Measurements from ENCODE around the gene SFRP5.

The SFRP5 gene

DNA sequence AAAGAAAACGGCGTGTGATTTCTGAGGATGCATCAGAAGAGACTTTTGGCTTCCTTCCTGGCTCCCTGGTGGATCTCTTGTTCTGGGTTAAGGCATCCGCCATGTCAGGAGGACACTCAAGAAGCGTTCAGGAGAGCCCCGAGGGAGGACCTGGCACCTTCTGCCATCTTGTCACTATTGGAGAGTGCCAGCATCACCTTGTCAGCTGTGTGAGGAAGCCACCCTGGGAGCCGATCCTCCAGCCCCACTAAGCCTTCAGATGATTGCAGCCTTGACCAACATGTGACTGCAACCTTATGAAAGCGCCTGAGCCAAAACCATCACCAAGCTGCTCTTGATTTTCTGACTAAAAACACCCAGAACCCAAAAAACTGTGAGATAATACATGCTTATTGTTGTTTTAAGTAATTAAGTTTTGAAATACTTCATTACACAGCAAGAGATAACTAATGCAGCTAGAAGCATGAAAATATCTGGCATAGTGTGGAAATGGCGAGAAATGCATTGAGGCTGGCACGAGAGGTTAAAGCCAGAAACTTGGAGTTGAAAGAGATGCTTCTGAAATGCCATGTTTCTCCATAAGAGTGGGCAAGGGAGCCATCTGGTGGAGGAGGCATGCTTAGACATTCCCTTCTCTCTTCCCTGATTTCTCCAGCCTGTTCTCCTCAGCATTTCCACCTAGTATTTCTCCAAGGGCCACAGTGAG is 40.3 kb downstream of the SFRP5 start:
- Mint-ChIP-seq H3K4me1 (peaks cover 4% of the 10 kb centered on the region), H3K27ac (no peak overlapping the region)
- DNase-seq, result peak; percentile 71

DNA sequence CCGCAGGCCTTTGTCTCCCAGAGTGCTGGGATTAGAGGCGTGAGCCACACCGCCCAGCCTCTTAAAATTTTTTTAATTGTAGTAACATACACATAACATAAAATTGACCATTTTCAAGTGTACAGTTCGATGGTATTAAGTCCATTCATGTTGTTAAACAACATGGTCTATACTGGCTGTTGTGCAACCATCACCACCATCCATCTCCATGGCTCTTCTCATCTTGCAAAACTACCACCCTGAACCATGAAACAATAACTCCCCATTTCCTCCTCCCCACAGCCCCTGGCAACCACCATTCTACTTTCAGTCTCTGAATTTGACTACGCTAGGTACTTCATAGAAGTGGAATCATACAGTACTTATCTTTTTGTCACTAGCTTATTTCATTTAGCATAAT is 42.8 kb downstream of the SFRP5 start:
- Mint-ChIP-seq H3K4me3 (no peak overlapping the region), H3K27me3 (ENCODE audit: low read depth, poor library complexity) (peaks cover 19% of the 10 kb centered on the region), H3K27ac (no peak overlapping the region), H3K4me1 (peaks cover 22% of the 10 kb centered on the region), H3K36me3 (ENCODE audit: low read depth) (peaks cover 5% of the 10 kb centered on the region), H3K9me3 (peaks cover 16% of the 10 kb centered on the region)
- DNase-seq, result no peak
- TF ChIP-seq, protein P1, sequence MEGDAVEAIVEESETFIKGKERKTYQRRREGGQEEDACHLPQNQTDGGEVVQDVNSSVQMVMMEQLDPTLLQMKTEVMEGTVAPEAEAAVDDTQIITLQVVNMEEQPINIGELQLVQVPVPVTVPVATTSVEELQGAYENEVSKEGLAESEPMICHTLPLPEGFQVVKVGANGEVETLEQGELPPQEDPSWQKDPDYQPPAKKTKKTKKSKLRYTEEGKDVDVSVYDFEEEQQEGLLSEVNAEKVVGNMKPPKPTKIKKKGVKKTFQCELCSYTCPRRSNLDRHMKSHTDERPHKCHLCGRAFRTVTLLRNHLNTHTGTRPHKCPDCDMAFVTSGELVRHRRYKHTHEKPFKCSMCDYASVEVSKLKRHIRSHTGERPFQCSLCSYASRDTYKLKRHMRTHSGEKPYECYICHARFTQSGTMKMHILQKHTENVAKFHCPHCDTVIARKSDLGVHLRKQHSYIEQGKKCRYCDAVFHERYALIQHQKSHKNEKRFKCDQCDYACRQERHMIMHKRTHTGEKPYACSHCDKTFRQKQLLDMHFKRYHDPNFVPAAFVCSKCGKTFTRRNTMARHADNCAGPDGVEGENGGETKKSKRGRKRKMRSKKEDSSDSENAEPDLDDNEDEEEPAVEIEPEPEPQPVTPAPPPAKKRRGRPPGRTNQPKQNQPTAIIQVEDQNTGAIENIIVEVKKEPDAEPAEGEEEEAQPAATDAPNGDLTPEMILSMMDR (IDR thresholded peaks at IDR 0.05), result no peak

More for the DNA sequence above, 40.3 kb downstream of the SFRP5 start:
- TF ChIP-seq, protein P1 (IDR thresholded peaks at IDR 0.05), result peak; percentile 89
- Mint-ChIP-seq H3K36me3 (ENCODE audit: low read depth) (peaks cover 11% of the 10 kb centered on the region), H3K9me3 (peaks cover 21% of the 10 kb centered on the region), H3K27me3 (ENCODE audit: low read depth, poor library complexity) (peaks cover 28% of the 10 kb centered on the region), H3K4me3 (no peak overlapping the region)

DNA sequence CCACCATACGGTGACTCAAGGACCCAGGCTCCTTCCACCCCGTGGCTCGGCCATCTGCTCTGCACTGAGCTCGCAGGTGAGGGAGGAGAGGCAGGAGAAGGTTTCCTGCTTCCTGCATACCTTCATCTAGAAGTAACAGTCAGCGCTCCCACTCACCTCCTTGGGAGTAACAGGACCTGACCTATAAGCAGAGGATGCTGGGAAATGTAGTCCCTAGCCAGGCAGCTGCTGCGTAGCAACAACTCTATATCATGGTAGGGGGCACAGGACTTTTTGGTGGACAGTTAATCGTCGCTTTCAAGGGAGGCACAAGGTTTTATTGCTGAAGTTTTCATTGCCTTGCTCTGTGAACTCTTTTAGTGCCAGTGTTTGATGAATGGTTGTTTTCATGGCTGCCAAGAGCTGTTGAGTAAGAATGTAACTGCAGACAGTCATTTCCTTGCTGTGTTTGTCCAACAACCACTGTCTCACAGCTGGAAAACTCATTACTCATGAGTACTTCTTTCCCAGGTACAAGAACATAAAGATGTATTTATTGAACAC is 45.1 kb downstream of the SFRP5 start:
- Mint-ChIP-seq H3K9me3 (peaks cover 16% of the 10 kb centered on the region), H3K27ac (peak overlapping the region; percentile 48), H3K36me3 (ENCODE audit: low read depth) (peaks cover 12% of the 10 kb centered on the region), H3K27me3 (ENCODE audit: low read depth, poor library complexity) (peaks cover 13% of the 10 kb centered on the region), H3K4me3 (peak overlapping the region; percentile 66), H3K4me1 (peaks cover 28% of the 10 kb centered on the region)
- peak; percentile 39 for DNase-seq
- TF ChIP-seq, protein P1 (IDR thresholded peaks at IDR 0.05), result no peak

DNA sequence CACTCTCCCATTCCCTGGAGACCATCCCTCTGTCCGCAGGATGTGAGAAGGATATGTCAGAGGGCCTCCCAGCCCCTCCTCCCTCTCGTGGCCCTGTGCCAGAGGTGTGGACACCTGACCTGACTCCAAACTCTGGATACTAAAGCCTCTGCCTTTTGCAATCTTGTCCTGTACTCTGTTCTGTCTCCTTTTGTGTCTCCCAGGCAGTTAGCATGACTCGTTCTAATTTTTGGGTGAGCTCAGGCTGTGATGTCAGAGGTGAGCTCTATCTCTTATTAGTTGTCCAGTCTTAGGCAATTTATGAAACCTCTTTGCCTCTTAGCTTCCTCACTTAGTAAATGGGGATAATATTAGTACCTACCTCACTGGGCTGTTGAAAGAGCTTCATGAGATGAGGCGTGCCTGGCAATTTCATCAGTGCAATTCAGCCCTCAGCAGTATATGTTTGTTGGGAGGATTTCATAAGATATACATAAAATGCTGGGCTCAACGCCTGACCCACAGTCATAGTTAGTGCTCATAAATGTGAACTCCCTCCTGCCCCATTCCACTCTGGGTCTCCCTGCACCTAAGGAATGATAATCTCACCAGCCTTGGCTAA is 47.4 kb downstream of the SFRP5 start:
- no peak for DNase-seq
- TF ChIP-seq, protein P1 (IDR thresholded peaks at IDR 0.05), result no peak
- H3K27ac Mint-ChIP-seq, result peak overlapping the region; percentile 52
- H3K27me3 Mint-ChIP-seq (ENCODE audit: low read depth, poor library complexity), result peaks cover 9% of the 10 kb centered on the region
- H3K4me1 Mint-ChIP-seq, result peaks cover 41% of the 10 kb centered on the region
- peaks cover 16% of the 10 kb centered on the region for H3K9me3 Mint-ChIP-seq
- peaks cover 26% of the 10 kb centered on the region for H3K36me3 Mint-ChIP-seq (ENCODE audit: low read depth)
- H3K4me3 Mint-ChIP-seq, result no peak overlapping the region

DNA sequence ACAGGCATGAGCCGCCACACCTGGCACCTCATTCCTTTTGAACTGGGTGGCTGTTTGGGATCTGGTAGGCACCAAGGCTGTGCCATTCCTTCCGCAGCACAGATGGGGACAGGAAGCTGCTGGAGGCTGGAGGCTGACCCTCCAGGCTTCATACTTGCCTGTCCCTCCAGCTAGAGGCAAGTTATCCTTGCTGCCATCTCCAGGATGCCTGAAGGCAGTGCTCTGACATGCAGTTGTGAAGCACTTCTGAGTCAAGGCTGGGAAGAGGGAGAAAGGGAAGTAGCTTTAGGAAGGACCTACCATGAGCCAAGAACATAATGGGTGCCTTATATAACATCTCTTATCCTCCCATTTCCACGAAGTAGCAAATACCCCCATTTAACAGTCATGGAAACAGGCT is 48.8 kb downstream of the SFRP5 start:
- H3K27ac Mint-ChIP-seq, result no peak overlapping the region
- H3K9me3 Mint-ChIP-seq, result peaks cover 12% of the 10 kb centered on the region

More for the DNA sequence above, 48.8 kb downstream of the SFRP5 start:
- no peak for DNase-seq
- peaks cover 37% of the 10 kb centered on the region for H3K36me3 Mint-ChIP-seq (ENCODE audit: low read depth)
- H3K27me3 Mint-ChIP-seq (ENCODE audit: low read depth, poor library complexity), result peaks cover 9% of the 10 kb centered on the region
- TF ChIP-seq, protein P1 (IDR thresholded peaks at IDR 0.05), result no peak
- no peak overlapping the region for H3K4me3 Mint-ChIP-seq
- H3K4me1 Mint-ChIP-seq, result peaks cover 56% of the 10 kb centered on the region

Data from nephron progenitor cell (in vitro differentiated cells).